GM12873 (cell line): ENCODE measurements around the gene RPS21.

Source experiments
- CTCF ChIP-seq: IDR thresholded peaks from 2 replicates; pipeline ENCODE4 v1.5.1; 2012; ENCODE audit warnings: low read depth, mild to moderate bottlenecking, moderate library complexity, low read length, control low read depth; ENCODE audit not compliant: insufficient read depth; ENCODE audit errors: missing control alignments

RPS21 gene

GRCh38 chr20:62428396-62429295, 41.7 kb downstream of the RPS21 start:
- TF ChIP-seq CTCF, result no peak

- TF ChIP-seq CTCF, result no peak
These were observed 42.8 kb downstream of the RPS21 start for GRCh38 chr20:62429455-62430310.

GRCh38 chr20:62430311-62430853, 43.5 kb downstream of the RPS21 start:
- TF ChIP-seq CTCF, result no peak

- TF ChIP-seq CTCF, result no peak
These were observed 44.1 kb downstream of the RPS21 start for GRCh38 chr20:62430866-62431447.

GRCh38 chr20:62433658-62434497, 47.0 kb downstream of the RPS21 start:
- TF ChIP-seq CTCF, result no peak

GRCh38 chr20:62436692-62437091, 49.8 kb downstream of the RPS21 start:
- no peak for TF ChIP-seq CTCF
